Stimulated activated naive CD4-positive, alpha-beta T cell treated with Interleukin-2 at 50 U/mL for 16 hours (primary cell): ENCODE results near the gene G6PD.
"Not testable (repeated sequence)": the region's sequence is repeated elsewhere in the genome, so short reads cannot be mapped to it uniquely, and the experiment has no call there.

ENCODE experiments used
- DNase-seq: peaks from one replicate; lab custom pipeline; 2025; lab: John Stamatoyannopoulos, UW

The G6PD gene

GRCh38 chrX:154546354-154547244, at the start of gene G6PD:
TSS of gene G6PD (minus strand) at chrX:154546846. CDS start at chrX:154546155, 691 bp downstream.
- DNase-seq, result peak; percentile 76

- DNase-seq, result no peak
Observed at GRCh38 chrX:154595559-154596249, 49.1 kb upstream of the G6PD start.

GRCh38 chrX:154594491-154594890, 47.8 kb upstream of the G6PD start:
- no peak for DNase-seq

DNA sequence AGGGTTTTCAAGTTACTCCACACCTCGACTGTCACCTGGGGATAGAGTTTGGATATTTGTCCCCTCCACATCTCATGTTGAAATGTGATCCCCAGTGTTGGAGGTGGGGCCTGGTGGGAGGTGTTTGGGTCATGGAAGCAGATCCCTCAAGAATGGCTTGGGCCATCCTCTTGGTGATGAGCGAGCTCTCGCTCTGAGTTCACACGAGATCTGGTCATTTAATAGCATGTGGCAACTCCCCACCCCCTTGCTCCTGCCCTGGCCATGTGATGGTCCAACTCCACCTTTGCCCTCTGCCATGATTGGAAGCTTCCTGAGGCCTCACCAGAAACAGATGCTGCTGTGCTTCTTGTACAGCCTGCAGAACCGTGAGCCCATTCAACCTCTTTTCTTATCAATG, 46.6 kb upstream of the G6PD start:
- no peak for DNase-seq

DNA sequence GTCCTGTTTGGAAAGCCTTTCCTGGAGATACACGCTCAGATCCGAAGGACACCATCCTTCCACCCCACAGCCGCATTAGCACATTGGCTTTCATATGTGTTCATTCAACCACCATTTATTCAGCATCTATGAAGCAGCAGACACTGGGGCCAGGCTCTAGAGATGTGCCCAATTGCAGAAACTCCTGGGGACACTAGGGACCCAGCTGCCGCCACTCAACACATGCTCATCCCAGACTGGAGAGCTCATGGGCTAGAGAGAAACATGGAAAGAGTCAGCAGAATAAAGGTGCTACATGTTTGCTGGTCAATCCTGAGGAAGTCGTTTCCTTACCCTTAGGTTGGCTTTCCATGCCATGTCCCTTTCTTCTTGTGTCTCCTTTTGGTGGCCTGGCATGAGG, 45.9 kb upstream of the G6PD start:
- no peak for DNase-seq

GRCh38 chrX:154590415-154590814, 43.8 kb upstream of the G6PD start:
- DNase-seq, result not testable (repeated sequence)

DNA sequence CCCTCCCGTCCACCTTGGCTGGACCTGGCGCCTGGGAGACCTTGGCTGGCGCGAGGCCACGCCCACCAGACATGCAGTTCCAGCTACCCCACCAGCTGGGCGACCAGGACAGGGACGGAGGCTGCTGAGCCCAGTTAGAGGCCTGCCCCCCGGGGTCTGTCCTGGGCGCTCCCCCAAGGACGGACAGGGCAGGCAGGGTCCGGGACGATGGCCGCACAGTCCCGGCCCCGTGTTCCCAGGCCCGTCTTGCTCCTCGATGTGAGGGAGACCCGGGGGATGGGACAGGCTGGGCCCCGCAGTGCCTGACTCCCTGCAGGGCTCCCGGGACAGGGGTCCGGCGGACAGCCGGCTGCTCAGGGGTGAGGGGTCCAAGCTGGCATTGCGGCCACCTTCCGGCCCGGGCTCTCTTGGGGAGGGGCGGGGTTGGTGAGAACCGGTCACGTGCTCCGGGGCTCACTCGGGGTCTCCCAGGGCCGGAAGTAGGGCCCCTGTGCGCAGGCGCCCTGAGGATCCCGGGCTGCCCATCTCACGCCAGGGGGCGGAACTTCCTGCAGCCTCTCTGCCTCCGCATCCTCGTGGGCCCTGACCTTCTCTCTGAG, 38.0 kb upstream of the G6PD start, which contains the start of gene CTAG1A:
Gene CTAG1A, plus strand, starts transcription at position 549 of the 599 bp plus-strand sequence. CDS start 74 bp downstream, outside the sequence.
- DNase-seq, result not testable (repeated sequence)

DNA sequence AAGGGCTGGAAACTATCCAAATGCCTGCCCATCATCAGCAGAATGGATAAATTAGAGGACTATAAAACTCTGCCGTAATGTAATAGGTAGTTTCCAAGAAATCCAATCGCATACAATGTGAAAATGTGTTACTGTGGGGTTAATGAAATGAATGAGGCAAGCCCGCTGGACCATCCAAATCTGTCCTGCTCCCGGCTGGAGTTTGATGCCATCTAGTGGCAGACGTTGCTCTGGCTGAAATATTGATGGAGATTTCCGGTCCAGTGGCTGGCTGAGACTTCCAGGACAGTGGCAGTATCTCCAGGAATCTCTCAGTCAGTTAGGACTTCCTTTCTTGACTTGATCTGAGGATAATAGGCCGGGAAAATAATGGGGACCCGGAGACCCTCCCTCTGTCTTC, 36.3 kb upstream of the G6PD start:
- not testable (repeated sequence) for DNase-seq

DNA sequence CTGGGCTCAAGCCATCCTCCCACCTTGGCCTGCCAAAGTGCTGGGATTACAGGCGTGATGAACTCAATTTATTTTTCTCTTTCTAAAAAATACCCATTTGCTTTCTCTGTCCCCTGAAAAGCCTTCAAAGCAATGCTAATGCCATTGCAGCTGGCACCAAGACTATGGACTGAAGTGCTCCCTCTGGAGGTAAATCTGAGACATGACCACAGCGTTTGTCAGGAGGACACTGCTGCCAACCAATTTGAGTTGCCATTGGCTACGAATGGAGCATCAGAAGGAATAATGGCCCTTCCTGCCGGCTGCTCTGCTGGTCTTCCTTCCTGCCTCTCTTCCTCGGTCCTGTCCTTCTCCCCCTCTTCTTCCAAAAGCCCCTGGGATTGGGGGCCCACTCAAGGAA, 28.4 kb upstream of the G6PD start:
- not testable (repeated sequence) for DNase-seq

GRCh38 chrX:154573061-154573460, 26.4 kb upstream of the G6PD start:
- DNase-seq, result not testable (repeated sequence)

DNA sequence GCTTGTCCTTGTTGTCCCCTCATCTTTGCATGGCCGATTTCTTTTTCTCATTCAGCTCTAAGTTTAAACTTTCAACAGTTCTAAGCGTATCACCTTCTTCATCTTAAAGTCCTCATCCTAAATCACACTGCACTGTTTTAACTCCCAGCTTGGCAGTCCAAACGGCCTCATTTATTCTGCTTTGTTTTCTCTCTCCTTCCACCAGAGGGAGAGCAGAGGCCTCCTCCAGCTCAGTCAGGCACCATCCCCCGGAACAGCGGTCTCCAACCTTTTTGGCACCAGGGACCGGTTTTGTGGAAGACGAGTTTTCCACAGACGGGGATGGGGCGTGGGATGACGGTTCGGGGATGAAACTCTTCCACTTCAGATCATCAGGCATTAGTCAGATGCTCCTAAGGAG, 23.7 kb upstream of the G6PD start:
- DNase-seq, result not testable (repeated sequence)

DNA sequence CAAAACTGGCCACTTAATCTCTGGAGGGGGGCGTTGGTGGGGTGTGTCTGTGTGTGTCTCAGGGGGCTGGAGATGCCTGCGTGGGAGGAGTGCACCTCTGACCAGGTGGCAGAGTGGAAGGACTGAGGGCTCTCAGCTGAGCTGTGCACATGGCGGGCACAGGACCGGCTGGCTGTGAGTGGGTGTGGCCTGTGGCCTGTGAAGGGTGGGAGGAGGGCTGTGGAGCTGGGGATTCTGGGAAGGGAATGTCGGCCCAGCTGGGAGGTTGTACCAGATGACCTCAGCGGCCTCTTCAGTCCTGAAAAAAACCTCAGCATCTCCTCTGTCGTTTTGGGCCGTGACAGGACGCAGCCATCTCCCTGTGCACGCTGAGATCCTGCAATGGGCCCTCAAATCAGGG, 15.6 kb upstream of the G6PD start:
- DNase-seq, result not testable (repeated sequence)

DNA sequence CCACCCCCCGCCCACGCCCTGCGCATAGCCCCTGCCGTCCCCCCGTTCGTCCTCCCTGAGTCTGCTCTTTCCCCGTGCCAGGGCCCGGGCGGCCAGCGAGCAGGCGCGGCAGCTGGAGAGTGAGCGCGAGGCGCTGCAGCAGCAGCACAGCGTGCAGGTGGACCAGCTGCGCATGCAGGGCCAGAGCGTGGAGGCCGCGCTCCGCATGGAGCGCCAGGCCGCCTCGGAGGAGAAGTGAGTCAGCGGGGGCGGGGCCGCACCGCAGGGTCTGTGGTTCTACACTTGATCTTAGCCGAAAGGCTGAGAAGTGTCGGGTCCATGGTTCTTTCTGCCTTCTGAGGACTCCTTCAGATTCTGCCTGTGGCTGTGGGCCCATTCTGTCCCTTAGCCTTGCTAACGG, 13.7 kb upstream of the G6PD start:
- not testable (repeated sequence) for DNase-seq

DNA sequence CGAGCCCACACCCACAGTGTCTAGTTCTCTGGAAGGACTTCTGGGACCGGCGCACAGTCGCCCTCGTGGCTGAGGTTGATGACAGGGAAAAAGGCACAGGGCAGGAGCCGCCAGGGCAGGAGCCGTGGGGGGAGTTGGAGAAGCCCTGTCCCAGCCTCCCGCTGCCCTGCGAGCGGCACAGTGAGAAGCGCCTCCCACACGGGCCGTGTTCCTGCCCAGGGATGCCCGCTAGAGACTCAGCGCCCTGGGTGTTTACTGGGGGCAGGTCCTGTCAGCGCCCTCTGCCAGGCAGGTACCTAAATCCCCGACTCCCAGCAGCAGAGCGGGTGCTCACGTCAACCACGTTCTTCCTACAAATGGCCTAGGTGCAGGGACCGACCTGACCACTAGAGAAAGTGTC, 12.2 kb upstream of the G6PD start:
- DNase-seq, result not testable (repeated sequence)

DNA sequence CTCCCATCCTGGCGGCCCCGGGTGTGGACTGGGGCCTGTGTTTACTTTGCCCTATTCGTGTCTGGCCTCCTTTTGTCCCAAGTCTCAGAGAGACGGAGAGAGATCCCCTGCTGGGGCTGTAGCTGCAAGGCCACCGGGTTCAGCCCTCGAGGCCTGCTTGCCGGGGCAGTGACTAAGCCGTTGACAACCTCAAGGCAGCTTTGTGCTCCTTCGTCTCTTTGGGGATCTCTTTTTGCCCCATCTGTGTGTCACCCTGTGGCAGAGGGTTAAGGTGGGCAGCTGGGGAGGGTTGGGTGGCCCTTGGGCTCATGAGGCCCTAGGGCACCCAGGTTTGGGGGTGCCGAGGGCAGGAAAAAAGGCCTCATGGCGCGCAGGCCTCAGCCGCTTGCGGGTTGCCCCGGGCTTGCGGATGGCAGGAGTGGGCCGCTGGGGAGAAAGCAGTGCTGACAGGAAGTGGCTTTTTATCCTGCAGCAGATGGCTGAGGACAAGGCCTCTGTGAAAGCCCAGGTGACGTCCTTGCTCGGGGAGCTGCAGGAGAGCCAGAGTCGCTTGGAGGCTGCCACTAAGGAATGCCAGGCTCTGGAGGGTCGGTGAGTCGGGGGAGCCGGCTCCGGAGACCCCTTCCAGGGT, 11.5 kb upstream of the G6PD start:
- DNase-seq, result not testable (repeated sequence)

DNA sequence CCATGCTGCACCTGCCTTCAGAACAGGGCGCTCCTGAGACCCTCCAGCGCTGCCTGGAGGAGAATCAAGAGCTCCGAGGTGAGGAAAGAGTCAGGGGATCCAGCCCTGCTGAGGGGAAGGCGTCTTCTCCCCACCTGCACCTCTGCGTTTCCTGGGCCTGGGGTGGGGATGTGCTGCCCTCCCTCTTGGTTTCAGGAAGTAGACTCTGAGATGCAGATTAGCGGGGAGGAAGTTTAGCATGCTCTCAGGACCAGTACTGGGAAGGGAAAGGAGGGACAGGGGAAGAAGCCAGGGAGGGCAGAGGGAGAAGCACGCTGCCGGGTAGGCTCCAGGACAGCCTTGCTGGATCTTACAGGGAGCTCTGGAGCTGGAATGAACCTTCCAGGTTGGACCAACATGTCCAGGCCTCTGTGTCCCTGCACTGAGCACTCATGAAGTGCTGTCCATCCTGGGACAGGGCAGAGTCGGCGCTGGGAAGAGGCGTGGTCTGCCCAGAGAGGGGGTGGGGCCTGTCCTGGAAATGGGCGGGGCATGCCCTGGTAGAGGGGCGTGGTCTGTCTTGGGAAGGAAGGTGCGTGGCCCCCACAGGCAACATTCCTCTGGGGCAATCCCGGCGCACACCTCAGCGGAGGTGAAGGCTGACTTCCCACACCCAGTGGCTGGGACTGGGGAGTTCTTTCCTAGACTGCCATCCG, 5.6 kb upstream of the G6PD start:
- not testable (repeated sequence) for DNase-seq

- DNase-seq, result no peak
Observed at GRCh38 chrX:154549766-154550165, 3.1 kb upstream of the G6PD start.

GRCh38 chrX:154548028-154548316, 1.3 kb upstream of the G6PD start:
- no peak for DNase-seq

DNA sequence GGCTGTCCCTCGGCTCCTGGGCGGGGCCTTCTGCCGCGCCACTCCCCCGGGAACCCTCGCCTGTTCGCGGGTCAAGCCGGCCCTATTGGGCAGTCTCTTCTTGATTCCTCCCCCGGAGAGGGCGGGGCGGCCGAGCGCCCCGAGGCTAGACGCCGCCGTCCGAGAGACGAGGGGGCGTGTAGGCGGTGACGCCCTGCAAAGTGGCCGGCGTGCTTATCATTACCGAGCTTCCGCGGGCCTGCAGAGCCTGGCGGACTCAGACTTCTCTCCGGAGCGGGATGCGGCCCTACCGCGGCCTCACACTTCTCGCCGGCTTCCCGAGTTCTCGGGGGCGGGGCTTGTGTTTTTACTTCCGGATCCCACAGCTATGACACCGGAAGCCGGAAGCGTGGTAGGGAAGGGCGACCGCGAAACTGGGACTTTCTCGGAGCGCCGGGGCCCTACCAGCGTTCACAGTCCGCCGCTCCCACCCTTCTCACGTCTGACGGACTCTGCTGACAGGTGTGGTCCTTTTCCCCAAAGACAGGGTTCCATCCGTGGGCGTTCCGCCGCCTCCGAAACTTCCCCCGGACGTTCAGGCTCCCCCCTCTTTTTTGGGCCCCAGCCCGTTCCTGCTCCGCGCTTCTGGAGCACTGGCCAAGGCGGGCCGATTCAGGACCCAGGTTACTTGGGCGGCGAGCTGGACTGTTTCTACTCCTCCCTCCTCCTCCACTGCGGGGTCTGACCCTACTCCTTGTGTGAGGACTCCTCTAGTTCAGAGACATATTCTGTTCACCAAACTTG, 790 bp upstream of the G6PD start, which contains the start of gene IKBKG:
Gene IKBKG, plus strand, starts transcription at position 376 of the 783 bp plus-strand sequence. CDS start 4,383 bp downstream, outside the sequence.
- DNase-seq, result peak; percentile 85

DNA sequence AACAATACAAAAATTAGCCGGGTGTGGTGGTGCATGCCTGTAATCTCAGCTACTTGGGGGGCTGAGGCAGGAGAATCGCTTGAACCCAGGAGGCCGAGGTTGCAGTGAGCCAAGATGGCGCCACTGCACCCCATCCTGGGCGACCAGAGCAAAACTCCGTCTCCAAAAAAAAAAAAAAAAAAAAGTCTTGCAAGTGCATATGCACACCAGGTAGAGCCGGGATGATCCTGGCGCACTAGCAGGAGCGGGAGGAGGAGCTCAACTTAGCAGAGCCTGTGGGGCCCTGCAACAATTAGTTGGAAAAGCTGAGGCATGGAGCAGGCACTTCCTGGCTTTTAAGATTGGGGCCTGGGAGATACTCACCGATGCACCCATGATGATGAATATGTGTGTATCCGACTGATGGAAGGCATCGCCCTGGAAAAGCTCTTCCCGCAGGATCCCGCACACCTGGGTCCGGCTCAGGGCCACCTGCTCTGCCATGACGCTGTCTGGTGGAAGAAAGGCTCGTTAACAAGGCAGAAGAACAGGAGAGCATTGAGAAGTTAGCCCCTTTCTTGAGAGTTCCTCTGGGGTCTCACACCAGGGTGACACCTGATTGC, 872 bp downstream of the G6PD start:
- DNase-seq, result no peak
